Stomach smooth muscle (tissue), 2 donors: Measurements from ENCODE around the gene AHI1.
"Not testable (repeated sequence)": the region's sequence is repeated elsewhere in the genome, so short reads cannot be mapped to it uniquely, and the experiment has no call there.

Source experiments
- H3K27ac ChIP-seq: one replicate; pipeline ENCODE4 v1.7.0; 2013; ENCODE audit warnings: mild to moderate bottlenecking, low read length, inconsistent platforms
- H3K27me3 ChIP-seq, 2 donors: one replicate each; pipeline ENCODE4 v1.7.0; 2013; ENCODE audit warnings: low read length in 2 of 2; ENCODE audit not compliant: insufficient read depth in 2 of 2, control insufficient read depth in 1 of 2
- H3K36me3 ChIP-seq, 2 donors: one replicate each; pipeline ENCODE4 v1.7.0; 2013; ENCODE audit warnings: low read length in 2 of 2; ENCODE audit not compliant: control insufficient read depth in 2 of 2, insufficient read depth in 2 of 2
- H3K4me1 ChIP-seq: one replicate; pipeline ENCODE4 v1.7.0; 2013; ENCODE audit warnings: low read length; ENCODE audit not compliant: control insufficient read depth, insufficient read depth
- H3K4me3 ChIP-seq, 2 donors: one replicate each; pipeline ENCODE4 v1.7.0; 2013; ENCODE audit warnings: low read length in 2 of 2
- H3K9ac ChIP-seq, 2 donors: one replicate each; pipeline ENCODE4 v1.7.0; 2013; ENCODE audit warnings: low read length in 2 of 2, mild to moderate bottlenecking in 1 of 2
- H3K9me3 ChIP-seq, 2 donors: one replicate each; pipeline ENCODE4 v1.7.0; 2013; ENCODE audit warnings: low read length in 2 of 2; ENCODE audit not compliant: control insufficient read depth in 2 of 2
- donor health status: healthy.
- donor health status: Pancreatic carcinoma.

The AHI1 gene

GRCh38 chr6:135483903-135484302, 13.6 kb downstream of the AHI1 start:
- peaks cover 23 to 28% of the 10 kb centered on the region in 2 donors for H3K36me3 ChIP-seq
- not testable (repeated sequence) for H3K27me3 ChIP-seq, H3K9me3 ChIP-seq, H3K4me3 ChIP-seq, H3K27ac ChIP-seq, H3K9ac ChIP-seq, H3K4me1 ChIP-seq

DNA sequence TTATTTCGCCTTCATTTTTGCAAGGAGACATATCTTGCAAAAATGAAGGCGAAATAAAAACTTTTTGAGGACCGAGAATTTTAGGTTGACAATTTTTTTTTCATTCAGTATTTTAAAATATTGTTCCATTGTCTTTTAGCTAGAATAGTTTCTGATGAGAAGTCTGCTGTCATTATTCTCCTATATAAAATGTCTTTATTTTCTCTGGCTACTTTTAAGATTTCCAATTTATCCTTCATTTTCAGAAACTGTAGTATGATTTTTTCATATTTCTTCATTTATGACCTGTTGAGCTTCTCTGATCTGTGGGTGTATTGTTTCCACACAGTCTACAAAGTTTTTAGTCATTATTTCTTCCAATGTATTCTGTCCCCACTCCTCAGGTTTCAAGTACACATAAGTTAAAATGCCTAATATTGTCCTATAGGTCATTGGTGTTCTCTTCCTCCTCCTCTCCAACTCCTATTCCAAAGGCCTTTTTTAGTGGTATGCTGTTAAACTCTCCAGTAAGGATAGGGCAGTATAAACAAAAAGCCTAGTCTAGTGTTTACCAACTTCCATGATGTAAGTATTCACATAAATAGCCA, 15.7 kb downstream of the AHI1 start:
- no peaks in the 10 kb centered on the region for H3K27me3 ChIP-seq
- no peaks in the 10 kb centered on the region for H3K4me1 ChIP-seq
- no peak overlapping the region for H3K27ac ChIP-seq
- H3K9ac ChIP-seq = no peak overlapping the region
- peaks cover 23 to 28% of the 10 kb centered on the region in 2 donors for H3K36me3 ChIP-seq
- peaks cover 6 to 8% of the 10 kb centered on the region in 2 donors for H3K9me3 ChIP-seq
- no peak overlapping the region for H3K4me3 ChIP-seq

- Histone ChIP-seq H3K27ac (no peak overlapping the region), H3K9ac (no peak overlapping the region), H3K4me3 (no peak overlapping the region), H3K27me3 (no peaks in the 10 kb centered on the region), H3K36me3 (peaks cover 18 to 25% of the 10 kb centered on the region in 2 donors), H3K4me1 (no peaks in the 10 kb centered on the region), H3K9me3 (peaks cover 6 to 8% of the 10 kb centered on the region in 2 donors)
Measured at GRCh38 chr6:135479601-135480000, 17.9 kb downstream of the AHI1 start.

DNA sequence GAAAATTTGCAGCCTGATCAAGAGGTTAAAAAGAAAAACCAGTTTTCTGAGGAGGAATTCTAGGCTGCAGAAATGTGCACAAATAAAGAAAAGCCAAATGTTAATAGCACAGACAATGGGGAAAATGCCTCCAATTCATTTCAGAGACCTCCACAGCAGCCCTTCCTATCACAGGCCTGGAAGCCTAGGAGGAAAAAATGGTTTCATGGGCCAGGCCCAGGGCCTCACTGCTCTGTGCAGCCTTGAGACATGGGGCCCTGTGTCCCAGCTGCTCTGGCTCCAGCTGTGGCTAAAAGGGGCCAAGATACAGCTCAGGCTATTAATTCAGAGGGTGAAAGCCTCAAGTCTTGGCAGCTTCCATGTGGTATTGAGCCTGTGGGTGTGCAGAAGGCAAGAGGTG, 18.9 kb downstream of the AHI1 start:
- Histone ChIP-seq H3K4me1 (no peaks in the 10 kb centered on the region), H3K27ac (no peak overlapping the region), H3K9me3 (peaks cover 6 to 8% of the 10 kb centered on the region in 2 donors), H3K27me3 (no peaks in the 10 kb centered on the region), H3K36me3 (peaks cover 15 to 25% of the 10 kb centered on the region in 2 donors), H3K4me3 (no peak overlapping the region), H3K9ac (no peak overlapping the region)

GRCh38 chr6:135475292-135475886, 22.2 kb downstream of the AHI1 start:
- Histone ChIP-seq H3K36me3 (peaks cover 16 to 21% of the 10 kb centered on the region in 2 donors), H3K4me3 (no peak overlapping the region), H3K9ac (no peak overlapping the region), H3K27me3 (no peaks in the 10 kb centered on the region), H3K27ac (no peak overlapping the region), H3K4me1 (no peaks in the 10 kb centered on the region), H3K9me3 (no peaks in the 10 kb centered on the region)

DNA sequence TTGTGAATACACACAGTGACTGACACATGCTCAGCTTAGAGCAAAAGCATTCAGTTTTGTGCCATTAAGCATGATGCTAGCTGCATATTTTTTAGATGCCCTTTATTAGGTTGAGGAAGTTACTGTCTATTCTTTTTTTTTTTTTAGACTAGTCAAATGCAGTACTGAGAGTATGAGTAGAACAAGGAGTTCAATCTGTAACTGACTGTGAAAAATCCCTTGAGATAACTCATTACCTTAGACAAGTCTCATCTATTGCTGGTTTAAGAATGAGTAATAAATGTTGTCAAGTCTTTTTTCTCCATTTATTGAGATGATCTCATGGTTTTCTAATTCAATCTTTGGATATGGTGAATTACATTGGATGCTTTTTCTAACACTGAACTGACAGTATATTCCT, 23.2 kb downstream of the AHI1 start:
- H3K36me3 ChIP-seq = peaks cover 9 to 14% of the 10 kb centered on the region in 2 donors
- H3K27ac ChIP-seq = no peak overlapping the region
- no peaks in the 10 kb centered on the region for H3K27me3 ChIP-seq
- no peak overlapping the region for H3K4me3 ChIP-seq
- H3K9ac ChIP-seq = no peak overlapping the region
- no peaks in the 10 kb centered on the region for H3K9me3 ChIP-seq
- H3K4me1 ChIP-seq = no peaks in the 10 kb centered on the region

DNA sequence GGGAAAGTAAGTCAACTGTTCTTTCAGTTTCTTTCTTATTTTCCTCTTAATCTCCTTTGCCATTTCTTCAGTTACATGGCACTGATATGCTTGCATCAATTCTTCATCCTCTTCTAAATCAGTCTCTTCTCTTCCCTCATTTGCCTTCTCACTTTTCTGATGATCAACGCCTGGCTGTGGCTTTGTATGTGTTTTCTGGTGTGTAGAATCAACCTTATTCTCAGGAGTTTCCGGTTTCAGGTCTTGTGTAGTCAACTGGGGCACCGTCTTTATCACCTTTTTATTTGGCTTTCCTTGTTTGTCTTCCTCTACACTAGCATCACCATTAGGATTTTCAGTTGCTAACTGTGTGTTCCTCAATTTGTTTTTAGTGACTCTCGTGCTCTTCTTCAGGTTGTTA, 31.6 kb downstream of the AHI1 start:
- H3K4me1 ChIP-seq = no peaks in the 10 kb centered on the region
- H3K9ac ChIP-seq = no peak overlapping the region
- H3K36me3 ChIP-seq = peaks cover 14 to 20% of the 10 kb centered on the region in 2 donors
- H3K27ac ChIP-seq = no peak overlapping the region
- H3K27me3 ChIP-seq = no peaks in the 10 kb centered on the region
- H3K4me3 ChIP-seq = no peak overlapping the region
- H3K9me3 ChIP-seq = no peaks in the 10 kb centered on the region

DNA sequence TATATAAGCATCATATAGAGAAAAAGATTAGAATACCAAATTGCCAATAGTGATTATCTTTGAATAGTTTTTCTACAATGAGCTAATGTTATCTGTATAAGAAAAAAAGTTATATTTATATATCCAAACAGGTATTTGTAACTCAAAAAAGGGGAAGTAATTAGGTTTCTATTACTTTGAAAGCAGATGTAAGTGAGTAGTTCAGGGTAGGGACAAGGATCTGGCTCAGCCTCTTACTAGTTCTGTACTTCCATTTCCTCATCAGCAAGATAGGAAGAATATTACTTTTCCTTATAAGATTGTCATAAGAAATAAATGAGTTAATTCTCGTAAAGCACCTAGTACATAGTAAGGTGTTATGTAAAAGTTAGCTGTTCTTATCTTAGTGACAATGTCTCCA, 32.2 kb downstream of the AHI1 start:
- Histone ChIP-seq H3K27ac (no peak overlapping the region), H3K4me3 (no peak overlapping the region), H3K27me3 (no peaks in the 10 kb centered on the region), H3K9me3 (no peaks in the 10 kb centered on the region), H3K36me3 (peaks cover 14 to 20% of the 10 kb centered on the region in 2 donors), H3K4me1 (no peaks in the 10 kb centered on the region), H3K9ac (no peak overlapping the region)

DNA sequence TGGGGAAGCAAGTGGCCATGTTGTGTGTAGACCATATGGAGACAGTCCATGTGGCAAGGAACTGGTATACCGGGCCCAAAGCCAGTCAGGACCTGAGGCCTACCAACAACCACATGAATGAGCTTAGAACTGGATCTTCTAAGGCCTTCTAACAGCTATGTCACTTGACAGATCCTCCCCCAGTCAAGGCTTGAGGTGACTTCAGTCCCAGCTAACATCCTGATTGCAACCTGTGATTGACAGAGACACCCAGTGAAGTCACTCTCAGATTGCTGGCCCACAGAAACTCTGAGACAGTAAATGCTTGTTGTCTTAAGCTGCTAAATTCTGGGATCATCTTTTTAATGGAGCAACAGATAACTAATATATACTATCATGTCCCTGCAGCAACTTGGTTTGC, 32.9 kb downstream of the AHI1 start:
- no peaks in the 10 kb centered on the region for H3K4me1 ChIP-seq
- H3K36me3 ChIP-seq = peaks cover 14 to 20% of the 10 kb centered on the region in 2 donors
- H3K27me3 ChIP-seq = no peaks in the 10 kb centered on the region
- no peak overlapping the region for H3K9ac ChIP-seq
- no peak overlapping the region for H3K27ac ChIP-seq
- H3K9me3 ChIP-seq = no peaks in the 10 kb centered on the region
- H3K4me3 ChIP-seq = no peak overlapping the region

DNA sequence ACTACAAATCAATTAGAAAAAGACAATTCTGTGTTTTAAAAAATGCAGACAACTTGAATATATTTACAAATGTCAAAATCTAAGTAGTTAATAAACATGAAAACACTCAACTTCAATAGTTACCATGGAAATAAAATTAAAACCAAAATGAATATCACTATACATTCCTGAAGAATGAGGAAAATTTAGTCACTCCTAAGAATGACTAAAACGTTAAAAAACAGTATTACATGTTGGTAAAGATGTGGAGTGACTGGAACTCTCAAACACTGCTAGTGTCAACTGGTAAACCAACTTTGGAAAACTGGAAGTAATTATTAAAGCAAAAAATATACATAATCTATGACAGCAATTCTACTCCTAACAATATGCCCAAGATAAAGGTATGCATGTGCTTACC, 36.3 kb downstream of the AHI1 start:
- H3K4me3 ChIP-seq = no peak overlapping the region
- H3K9me3 ChIP-seq = no peaks in the 10 kb centered on the region
- H3K36me3 ChIP-seq = peaks cover 14 to 20% of the 10 kb centered on the region in 2 donors

DNA sequence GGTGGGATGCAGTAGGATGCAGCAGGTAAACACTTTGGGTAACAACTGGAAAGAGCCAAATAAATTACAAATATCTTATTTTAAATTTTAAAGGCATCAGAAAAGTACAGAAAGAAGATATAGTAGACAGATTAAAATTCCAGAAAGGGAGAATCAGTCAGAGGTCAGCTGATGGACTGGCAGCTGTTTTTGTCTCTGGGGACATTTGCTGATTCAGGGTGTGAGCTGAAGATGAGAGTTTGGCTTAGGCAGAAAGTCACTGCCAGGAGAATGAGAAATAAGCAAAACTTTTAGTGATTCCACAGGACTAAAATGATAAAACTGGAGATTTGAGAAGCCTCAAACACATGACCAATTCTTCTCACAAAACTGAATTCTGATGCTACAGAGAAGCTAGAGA, 39.5 kb downstream of the AHI1 start:
- no peaks in the 10 kb centered on the region for H3K4me1 ChIP-seq
- H3K27me3 ChIP-seq = no peaks in the 10 kb centered on the region
- H3K4me3 ChIP-seq = no peak overlapping the region
- H3K36me3 ChIP-seq = peaks cover 0 to 9% of the 10 kb centered on the region in 2 donors
- no peak overlapping the region for H3K9ac ChIP-seq
- no peaks in the 10 kb centered on the region for H3K9me3 ChIP-seq
- no peak overlapping the region for H3K27ac ChIP-seq

More for the DNA sequence above, 36.3 kb downstream of the AHI1 start:
- Histone ChIP-seq H3K27ac (no peak overlapping the region), H3K4me1 (no peaks in the 10 kb centered on the region), H3K27me3 (no peaks in the 10 kb centered on the region), H3K9ac (no peak overlapping the region)
